Left lobe of liver (tissue), 2 donors: ENCODE data around the gene IL1RAPL1. TPM values are rescaled to one million over a fixed set of nuclear protein-coding genes. Genes with fewer than 3 reads are reported as not detected.

Experiments used
- ATAC-seq: fragments of 200-7000 bp; cut with Tn5 transposase; one replicate; pipeline ENCODE4 v1.9.1; 2020; ENCODE audit warnings: mild to moderate bottlenecking, moderate library complexity
- DNase-seq: peaks from one replicate; pipeline ENCODE4 v3.0.0-alpha.2; 2020; ENCODE audit warnings: low spot score
- total RNA-seq: library from RNA; stranded (reverse); gene quantifications from one replicate; pipeline ENCODE4 v1.2.1, GENCODE V29; 2021
- donor health status: DM: no; HTN: no; CAD: no; lungs with moderate emphysema.
- donor health status: DM: no; HTN: yes; CAD: no.

The IL1RAPL1 gene
- total RNA-seq, 1 donor from 2014 or later = not detected

GRCh38 chrX:28960063-28960462 is 372.8 kb downstream of the IL1RAPL1 start:
- ATAC-seq = no peak
- no peak for DNase-seq

GRCh38 chrX:28966331-28966730 is 379.1 kb downstream of the IL1RAPL1 start:
- ATAC-seq = no peak
- no peak for DNase-seq

GRCh38 chrX:28969126-28969525 is 381.9 kb downstream of the IL1RAPL1 start:
- DNase-seq (no peak), ATAC-seq (no peak)

DNA sequence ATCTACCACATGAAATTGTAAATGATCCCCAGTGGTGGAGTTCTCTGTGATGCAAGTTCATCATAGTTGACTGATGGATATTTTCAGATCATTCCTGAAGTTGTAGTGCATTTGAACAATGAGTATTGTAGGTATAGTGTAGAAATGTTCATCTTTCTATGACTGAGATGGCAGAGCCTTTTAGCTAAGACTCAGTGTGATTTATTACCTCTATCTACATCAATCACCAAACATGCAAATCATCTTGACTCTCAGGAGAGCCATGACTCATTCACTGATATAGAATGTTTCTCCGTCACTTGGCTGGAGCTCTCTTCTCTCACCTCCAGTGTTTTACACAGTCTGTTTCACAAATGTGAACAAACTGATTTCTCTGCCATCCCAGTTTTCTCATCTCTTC is 392.6 kb downstream of the IL1RAPL1 start:
- ATAC-seq = no peak
- DNase-seq = no peak

GRCh38 chrX:28981952-28982351 is 394.7 kb downstream of the IL1RAPL1 start:
- ATAC-seq (no peak), DNase-seq (no peak)

DNA sequence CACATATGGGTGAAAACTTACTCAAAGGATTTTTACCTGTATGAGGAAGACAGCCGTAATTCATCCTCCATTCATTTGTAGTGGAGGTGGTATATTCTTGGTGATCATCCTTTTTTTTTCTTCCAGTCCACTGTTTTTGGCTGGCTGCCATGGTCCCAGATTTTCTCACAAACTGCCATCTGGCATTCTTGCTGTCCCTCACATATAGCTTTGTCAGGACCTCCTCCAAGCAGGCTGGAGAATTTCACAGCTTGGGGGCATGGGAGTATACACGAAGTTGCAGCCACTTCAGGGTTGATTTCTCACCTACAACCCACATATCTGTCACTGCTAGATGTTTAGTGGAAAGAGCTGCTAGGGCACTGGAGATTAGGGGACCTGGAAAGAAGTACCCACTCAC is 401.0 kb downstream of the IL1RAPL1 start:
- ATAC-seq (no peak), DNase-seq (no peak)

DNA sequence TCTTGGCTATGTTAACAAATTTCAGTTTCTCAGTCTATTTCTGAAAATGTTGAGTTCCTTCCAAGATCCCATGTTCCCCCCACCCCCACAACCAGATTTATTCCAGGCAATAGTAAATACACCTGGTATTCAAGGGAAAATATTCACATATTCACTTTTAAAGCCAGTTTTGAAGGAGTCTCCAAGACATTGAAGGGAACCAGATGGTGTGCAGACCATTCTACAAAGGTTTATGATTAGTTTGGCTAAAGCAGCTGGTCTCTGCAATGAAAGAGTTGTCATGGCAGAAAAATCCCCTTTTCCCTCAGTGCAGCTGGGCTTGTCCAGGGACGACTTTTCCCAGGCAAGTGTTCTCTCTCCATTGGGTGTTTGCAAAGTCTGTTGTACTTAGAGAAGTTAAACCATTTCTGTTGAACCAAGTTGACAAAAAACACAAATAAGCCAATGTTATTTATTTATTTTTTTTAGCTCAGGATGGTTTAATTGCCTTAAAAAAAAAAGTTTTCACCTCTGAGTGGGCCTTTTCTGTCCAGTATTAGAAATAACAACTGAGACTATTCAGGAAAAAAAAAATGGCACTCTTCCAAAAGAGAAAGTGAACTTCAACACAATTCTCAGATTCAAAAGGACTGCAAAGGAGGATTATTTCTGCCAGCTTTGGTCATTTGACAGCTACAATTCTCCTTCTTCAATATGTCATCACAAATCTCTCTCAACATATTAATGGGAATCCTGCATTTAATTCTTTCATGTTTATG is 410.6 kb downstream of the IL1RAPL1 start:
- DNase-seq (no peak), ATAC-seq (no peak)

DNA sequence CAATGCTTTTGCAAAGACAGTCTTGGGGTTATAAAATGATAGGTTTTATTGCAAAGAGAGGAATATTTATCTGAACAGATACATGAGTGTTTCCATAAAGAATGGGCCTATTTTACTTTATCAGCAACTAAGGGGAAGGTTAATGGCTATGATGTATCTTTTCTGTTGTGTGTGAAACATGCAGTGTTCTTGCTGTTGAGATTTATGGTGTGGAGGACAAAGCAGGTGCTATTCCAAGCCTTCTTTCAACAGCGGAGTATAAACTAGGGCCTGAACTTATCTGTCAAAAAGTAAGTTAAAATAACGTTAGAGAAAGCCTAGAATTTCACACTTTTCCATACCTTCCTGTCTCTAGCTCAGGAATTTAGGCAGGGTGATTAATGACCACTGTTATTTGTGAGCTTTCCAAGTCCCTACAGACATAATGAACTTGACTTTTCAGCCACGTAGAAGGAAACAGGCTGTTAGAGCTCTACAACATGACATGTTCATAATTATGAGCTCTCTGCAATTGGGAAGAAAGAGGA is 411.4 kb downstream of the IL1RAPL1 start:
- ATAC-seq (no peak), DNase-seq (no peak)

GRCh38 chrX:29012867-29013266 is 425.6 kb downstream of the IL1RAPL1 start:
- ATAC-seq = no peak
- no peak for DNase-seq

DNA sequence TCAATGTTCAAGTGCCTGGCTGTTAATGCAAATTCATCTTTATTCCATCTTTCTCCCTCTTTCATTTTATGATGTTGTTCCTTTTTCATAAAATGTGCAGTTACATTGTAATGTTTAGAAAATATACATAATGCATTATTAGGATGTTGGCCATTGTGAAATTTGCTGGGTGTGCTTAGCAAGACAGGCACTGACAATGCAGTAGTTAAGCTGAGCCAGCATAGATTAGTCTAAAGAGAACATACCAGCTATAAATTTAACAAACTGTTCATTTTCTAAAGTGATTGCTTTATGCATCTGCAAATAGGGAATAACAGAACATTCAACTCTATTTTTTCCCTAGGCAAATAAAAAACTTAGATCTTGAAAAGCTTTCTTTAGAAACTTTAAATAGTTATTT is 436.0 kb downstream of the IL1RAPL1 start:
- ATAC-seq (no peak), DNase-seq (no peak)

DNA sequence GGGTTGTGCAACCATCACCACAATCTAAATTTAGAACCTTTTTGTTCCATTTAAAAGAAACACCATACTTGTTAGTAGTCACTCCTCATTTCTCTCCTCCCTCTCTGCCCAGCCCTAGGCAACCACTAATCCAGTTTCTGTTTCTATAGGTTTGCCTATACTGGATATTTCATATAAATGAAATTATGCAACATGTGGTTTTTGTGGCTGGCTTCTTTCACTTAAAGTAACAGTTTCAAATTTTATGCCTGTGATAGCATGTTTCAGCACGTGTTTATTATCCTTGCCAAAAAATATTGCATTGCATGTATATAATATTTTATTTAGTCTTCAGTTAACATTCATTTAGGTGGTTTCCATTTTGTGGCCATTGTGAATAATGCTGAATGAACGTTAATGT is 437.6 kb downstream of the IL1RAPL1 start:
- DNase-seq = no peak
- no peak for ATAC-seq

DNA sequence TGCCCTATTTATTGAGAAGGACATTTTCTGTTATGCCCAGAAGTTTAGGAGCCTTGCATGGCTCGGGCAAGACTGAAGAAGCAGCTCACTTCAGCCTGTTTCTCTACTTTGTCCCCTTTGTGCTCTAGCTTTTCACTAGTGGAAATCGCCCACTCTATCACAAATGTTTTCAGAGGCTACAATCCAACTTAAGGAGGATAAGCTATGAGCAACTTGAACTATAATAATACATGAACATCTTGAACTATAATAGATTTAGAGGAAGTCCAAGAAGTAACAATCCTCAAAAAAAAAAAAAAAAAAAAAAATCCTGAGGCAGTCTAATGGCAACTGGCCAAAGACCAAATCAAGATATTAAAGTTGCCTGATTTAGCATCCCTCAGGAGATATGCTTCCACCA is 452.3 kb downstream of the IL1RAPL1 start:
- DNase-seq = no peak
- no peak for ATAC-seq

DNA sequence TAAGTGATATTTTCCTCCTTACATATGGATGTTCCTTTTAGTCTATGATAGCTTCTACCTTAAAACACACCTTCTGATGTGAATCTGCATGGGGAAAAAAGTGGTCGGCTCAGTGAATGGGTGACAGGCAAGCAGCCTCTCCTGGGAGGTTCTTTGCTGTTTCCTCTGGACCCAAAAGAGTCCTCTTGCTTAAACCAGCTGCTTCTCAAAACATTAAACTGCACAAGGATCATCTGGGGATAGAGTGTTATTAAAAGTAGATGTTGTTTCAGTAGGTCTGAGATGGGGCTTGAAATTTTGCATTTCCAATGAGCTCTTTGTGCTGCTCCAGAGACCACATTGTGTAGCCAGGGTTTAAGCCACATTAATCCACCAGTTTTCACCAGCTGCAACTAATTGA is 452.9 kb downstream of the IL1RAPL1 start:
- ATAC-seq (no peak), DNase-seq (no peak)

DNA sequence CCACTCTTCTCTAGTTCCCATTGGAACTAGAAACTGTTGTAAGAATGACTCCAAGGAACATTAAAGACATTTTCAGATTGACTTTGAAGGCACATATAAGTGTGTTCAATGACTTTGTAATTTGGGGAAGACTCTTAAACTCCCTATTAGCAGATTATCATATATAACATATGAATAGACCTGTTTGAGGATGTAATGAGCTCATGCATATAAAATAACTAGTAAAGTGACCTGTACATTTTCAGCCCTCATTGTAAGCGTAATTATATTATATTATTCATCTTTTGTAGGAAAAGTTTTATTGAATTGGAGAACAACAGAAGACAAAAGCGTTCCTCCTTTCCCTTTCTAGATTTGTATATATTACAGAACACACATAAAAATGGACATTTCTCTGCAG is 455.1 kb downstream of the IL1RAPL1 start:
- ATAC-seq (no peak), DNase-seq (no peak)

- no peak for ATAC-seq
- DNase-seq = no peak
Measured at GRCh38 chrX:29043746-29044145, 456.5 kb downstream of the IL1RAPL1 start.

DNA sequence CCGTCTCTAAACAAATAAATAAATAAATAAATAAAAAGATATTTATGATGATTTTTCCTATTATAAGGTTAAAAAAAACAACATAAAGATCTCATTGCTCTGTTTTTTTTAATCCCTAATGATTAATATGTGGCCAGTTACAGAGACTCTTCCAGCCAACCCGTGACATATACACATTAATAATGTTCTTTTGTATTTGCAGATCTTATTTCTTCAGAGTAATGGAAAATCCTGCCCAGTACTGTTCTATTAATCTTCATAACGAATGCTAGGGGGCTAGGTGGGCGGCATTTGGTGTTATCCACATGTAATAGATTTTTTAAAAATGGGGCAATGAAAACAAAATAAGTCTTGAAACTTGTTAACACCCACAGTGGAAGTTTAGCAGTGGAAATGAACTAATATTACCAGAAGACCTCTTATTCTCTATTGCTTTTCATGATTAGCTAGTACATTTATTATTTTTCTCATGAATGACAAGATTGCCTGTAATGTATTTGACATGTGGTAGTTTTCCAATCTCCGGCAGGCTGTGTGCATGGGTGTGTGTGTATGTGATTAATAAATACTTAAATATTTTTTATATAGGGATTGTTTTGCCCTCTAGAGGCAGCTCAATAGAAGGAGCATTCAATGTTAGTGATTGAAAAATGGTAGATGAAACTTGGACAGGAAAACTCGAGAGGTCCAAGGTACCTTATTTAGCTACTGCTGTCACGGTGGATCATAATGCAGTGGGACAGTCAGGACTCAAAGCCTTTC is 457.4 kb downstream of the IL1RAPL1 start:
- DNase-seq (no peak), ATAC-seq (peak; percentile 76)

DNA sequence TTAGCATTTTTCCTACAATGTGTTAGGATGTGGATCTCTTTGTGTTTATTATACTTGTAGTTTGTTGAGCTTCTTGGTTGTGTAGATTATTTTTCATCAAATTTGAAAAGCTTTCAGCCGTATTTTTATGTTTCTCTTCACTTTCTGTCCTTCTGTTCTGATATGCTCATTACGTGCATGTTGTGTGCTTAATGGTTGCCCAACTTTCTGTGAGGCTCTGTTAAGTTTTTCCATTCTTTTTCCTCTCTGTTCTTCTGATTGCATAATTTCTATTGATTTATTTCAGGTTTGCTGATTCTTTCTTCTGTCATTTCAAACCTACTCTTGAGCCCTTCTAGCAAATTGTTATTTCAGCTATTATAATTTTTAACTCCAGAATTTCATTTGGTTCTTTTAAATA is 478.2 kb downstream of the IL1RAPL1 start:
- DNase-seq = no peak
- ATAC-seq = peak; percentile 31

DNA sequence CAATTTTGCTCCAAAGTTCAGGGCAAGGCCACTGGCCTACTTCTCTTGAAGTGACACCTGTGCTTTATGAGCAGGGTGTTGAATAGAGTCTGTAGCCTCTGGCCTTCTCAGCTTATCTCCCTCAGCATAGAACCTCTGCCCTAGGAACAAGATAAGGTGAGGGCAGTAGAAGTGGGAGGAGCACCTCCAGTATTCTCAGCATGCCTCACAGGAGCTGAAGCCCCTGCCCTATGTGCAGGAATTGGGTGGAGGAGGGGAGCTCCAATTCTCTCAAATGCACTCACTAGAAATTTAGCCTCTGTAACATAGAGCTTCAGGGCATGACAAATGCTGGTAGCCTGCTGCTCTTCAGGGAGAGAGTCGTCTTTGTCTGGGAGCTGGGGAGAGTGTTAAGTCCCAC is 479.3 kb downstream of the IL1RAPL1 start:
- no peak for ATAC-seq

DNA sequence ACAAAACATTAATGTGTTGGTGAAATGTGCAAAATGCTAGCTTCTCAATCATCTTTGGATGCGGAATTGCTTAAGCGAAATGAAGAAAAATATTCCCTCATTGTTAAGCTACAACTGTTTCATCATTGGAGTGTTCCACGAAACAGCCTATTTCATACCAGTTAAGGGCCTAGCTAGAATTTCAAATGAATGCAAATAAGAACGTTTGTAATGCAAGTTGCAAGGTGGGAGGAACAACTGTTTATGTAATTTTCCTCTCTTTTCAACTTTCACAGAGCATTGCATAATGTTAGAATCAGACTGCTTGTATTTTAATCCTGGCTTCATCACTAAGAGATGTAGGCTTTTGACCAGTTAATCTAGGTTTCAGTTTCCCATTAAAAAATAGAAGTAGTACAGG is 480.1 kb downstream of the IL1RAPL1 start:
- ATAC-seq = no peak

More for the DNA sequence above, 479.3 kb downstream of the IL1RAPL1 start:
- no peak for DNase-seq

DNA sequence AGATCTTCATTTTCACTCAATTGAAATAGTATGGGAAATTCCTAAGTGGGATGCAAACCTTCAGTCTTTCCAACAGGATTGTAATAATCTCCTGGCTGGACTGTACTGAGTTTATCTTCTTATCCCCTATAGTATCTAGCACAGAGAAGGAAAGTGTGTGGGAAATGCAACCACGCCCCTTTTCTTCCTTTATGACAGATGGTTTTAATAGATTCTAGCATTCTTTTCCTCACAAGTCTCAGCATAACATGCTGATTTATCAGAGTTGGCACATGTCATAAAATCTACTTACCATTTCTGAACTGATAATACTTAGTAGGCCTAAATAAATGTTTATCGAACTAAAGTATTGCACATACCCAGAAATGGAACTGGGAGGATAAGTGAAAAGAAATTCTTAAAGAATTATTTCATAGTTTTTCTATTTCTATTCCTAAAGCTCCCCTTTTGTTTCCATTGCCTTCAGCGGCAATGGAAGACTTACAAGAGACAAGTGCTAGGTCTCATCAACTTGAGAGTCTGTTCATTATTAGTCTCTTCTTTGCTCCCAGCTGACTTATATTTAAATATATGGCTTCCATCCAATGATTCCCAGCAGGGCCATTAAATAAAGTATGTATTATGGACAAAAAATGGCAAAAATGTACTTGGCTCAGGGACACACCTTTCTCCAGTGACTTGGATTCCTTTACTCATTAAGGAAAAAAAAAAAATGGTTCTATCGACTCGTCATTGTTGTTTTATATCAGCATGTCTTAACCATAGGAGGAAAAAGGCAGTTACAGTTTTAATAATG is 484.5 kb downstream of the IL1RAPL1 start:
- no peak for ATAC-seq

More for the DNA sequence above, 480.1 kb downstream of the IL1RAPL1 start:
- no peak for DNase-seq

DNA sequence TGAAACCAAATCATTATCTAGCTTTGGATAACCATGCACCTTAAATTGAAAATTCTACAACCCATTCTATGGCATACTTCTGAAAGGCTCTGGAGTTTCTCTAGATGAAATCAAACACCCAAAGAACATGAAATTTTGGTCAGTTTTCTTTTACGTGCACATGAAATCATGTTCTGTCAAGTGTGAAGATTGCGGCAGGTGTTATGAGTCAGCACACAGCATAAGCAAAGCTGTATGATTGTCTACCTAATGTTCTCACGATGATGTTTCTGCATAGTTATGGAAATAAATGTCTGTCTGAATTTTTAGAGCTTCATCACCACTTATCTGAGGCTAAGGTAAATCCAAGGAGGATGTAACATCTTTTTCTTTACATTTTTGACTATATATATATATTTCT is 495.3 kb downstream of the IL1RAPL1 start:
- ATAC-seq (no peak), DNase-seq (no peak)

More for the DNA sequence above, 484.5 kb downstream of the IL1RAPL1 start:
- no peak for DNase-seq
